ENCODE data around the gene PTGR1.

- TF ChIP-seq CTCF (IDR thresholded peaks at IDR 0.05) (no peak), POLR2A (IDR thresholded peaks at IDR 0.05) (no peak)
These were observed 502 bp upstream of the PTGR1 start for GRCh38 chr9:111599955-111600343.

Data from adrenal gland (tissue), 5 donors.